Measurements from ENCODE around the gene IL1R2. TPM values are rescaled to one million over a fixed set of nuclear protein-coding genes. Genes with fewer than 3 reads are reported as not detected.

The IL1R2 gene
- total and polyA plus RNA-seq, 9 of the 15 experiments (the other 6 are each of a cell fraction or from before 2014, with no cell fraction given), result 0.13 TPM; not detected in 8

- TF ChIP-seq SFPQ (IDR thresholded peaks at IDR 0.05; ENCODE audit: low read depth, low read length) (no peak), PBX2 (CRISPR knock-in tag; IDR thresholded peaks at IDR 0.05; ENCODE audit: low read depth) (no peak), PBX2 (tag; conservative IDR thresholded peaks at IDR 0.05; ENCODE audit: low read depth) (no peak), ZFP36 (IDR thresholded peaks at IDR 0.05; ENCODE audit: low read depth, low read length, partially characterized antibody) (no peak), NFRKB (IDR thresholded peaks at IDR 0.05; ENCODE audit: low read depth) (0 out of 2 replicates have a peak, but pooled peaks have one; percentile 35), RCOR1 (IDR thresholded peaks at IDR 0.05; ENCODE audit: borderline replicate concordance in 1 of 2, low read depth in 2 of 2, low read length in 2 of 2) (no peak), SAP30 (IDR thresholded peaks at IDR 0.05; ENCODE audit: borderline replicate concordance, insufficient read depth, low read depth, low read length, poor library complexity, severe bottlenecking) (no peak), BRCA1 (IDR thresholded peaks at IDR 0.05) (no peak), BRCA1 (CRISPR knock-in tag; IDR thresholded peaks at IDR 0.05) (no peak), TFE3 (CRISPR knock-in tag; IDR thresholded peaks at IDR 0.05) (no peak), ZNF561 (CRISPR knock-in tag; conservative IDR thresholded peaks at IDR 0.05) (no peak), RB1 (IDR thresholded peaks at IDR 0.05; ENCODE audit: low read depth) (no peak), SNIP1 (IDR thresholded peaks at IDR 0.05; ENCODE audit: low read depth) (no peak), BMI1 (IDR thresholded peaks at IDR 0.05; ENCODE audit: low read length) (no peak), ATF4 (CRISPR knock-in tag; IDR thresholded peaks at IDR 0.05) (no peak), USF2 (CRISPR knock-in tag; IDR thresholded peaks at IDR 0.05) (no peak), HOXB6 (CRISPR knock-in tag; IDR thresholded peaks at IDR 0.05; ENCODE audit: borderline replicate concordance) (no peak)
- TF ChIP-seq, protein P1, sequence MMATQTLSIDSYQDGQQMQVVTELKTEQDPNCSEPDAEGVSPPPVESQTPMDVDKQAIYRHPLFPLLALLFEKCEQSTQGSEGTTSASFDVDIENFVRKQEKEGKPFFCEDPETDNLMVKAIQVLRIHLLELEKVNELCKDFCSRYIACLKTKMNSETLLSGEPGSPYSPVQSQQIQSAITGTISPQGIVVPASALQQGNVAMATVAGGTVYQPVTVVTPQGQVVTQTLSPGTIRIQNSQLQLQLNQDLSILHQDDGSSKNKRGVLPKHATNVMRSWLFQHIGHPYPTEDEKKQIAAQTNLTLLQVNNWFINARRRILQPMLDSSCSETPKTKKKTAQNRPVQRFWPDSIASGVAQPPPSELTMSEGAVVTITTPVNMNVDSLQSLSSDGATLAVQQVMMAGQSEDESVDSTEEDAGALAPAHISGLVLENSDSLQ (IDR thresholded peaks at IDR 0.05), result peak; percentile 77
Measured at GRCh38 chr2:102056079-102056581, 64.4 kb downstream of the IL1R2 start (continued).

Measured in K562 (cell line).